Left kidney (tissue), 2 donors: ENCODE measurements around the gene CBR3. TPM values are rescaled to one million over a fixed set of nuclear protein-coding genes. Genes with fewer than 3 reads are reported as not detected.

ENCODE experiments used
- DNase-seq: peaks from one replicate; pipeline ENCODE4 v3.0.0-alpha.2; 2013
- polyA plus RNA-seq: library from polyadenylated mRNA; unstranded; fragments of 120-200 nt; gene quantifications from one replicate; pipeline ENCODE4 v1.2.1, GENCODE V29; 2013; ENCODE audit not compliant: insufficient read length

CBR3 gene
- polyA plus RNA-seq, 1 donor = 0.91 TPM

- no peak for DNase-seq
Observed at GRCh38 chr21:36155603-36156338, 20.9 kb downstream of the CBR3 start.

GRCh38 chr21:36156339-36156814 lies 21.5 kb downstream of the CBR3 start:
- peak; percentile 98 for DNase-seq

GRCh38 chr21:36156815-36157670 lies 22.2 kb downstream of the CBR3 start, which contains the start of gene DOP1B:
DOP1B (plus strand) TSS chr21:36156824; CDS start chr21:36164734, 7,910 bp downstream.
- DNase-seq = no peak

- no peak for DNase-seq
Observed at GRCh38 chr21:36159356-36159921, 24.6 kb downstream of the CBR3 start.

- DNase-seq = no peak
Observed at GRCh38 chr21:36160850-36161178, 25.9 kb downstream of the CBR3 start.

GRCh38 chr21:36162631-36163030 lies 27.8 kb downstream of the CBR3 start:
- no peak for DNase-seq

GRCh38 chr21:36163750-36164741 lies 29.2 kb downstream of the CBR3 start:
- DNase-seq = no peak

GRCh38 chr21:36165356-36165755 lies 30.5 kb downstream of the CBR3 start:
- DNase-seq = no peak

- DNase-seq = no peak
Observed at GRCh38 chr21:36166705-36167104, 31.8 kb downstream of the CBR3 start.

- no peak for DNase-seq
Observed at GRCh38 chr21:36167541-36167940, 32.7 kb downstream of the CBR3 start.

GRCh38 chr21:36169470-36170128 lies 34.7 kb downstream of the CBR3 start:
- no peak for DNase-seq

GRCh38 chr21:36170823-36171222 lies 35.9 kb downstream of the CBR3 start:
- no peak for DNase-seq

- DNase-seq = no peak
Observed at GRCh38 chr21:36171336-36171735, 36.5 kb downstream of the CBR3 start.

GRCh38 chr21:36171741-36172331 lies 37.0 kb downstream of the CBR3 start:
- no peak for DNase-seq

- no peak for DNase-seq
Observed at GRCh38 chr21:36174780-36175179, 39.9 kb downstream of the CBR3 start.

- DNase-seq = no peak
Observed at GRCh38 chr21:36175771-36176565, 41.1 kb downstream of the CBR3 start.

- DNase-seq = no peak
Observed at GRCh38 chr21:36178349-36178748, 43.5 kb downstream of the CBR3 start.

GRCh38 chr21:36179145-36179544 lies 44.3 kb downstream of the CBR3 start:
- DNase-seq = no peak

GRCh38 chr21:36180963-36181362 lies 46.1 kb downstream of the CBR3 start:
- DNase-seq = no peak
